ENCODE results near the gene MZT2B.
"Not testable (repeated sequence)": the region's sequence is repeated elsewhere in the genome, so short reads cannot be mapped to it uniquely, and the experiment has no call there.

Gene MZT2B

GRCh38 chr2:130203150-130203549 is 21.1 kb downstream of the MZT2B start:
- not testable (repeated sequence) for ATAC-seq, H3K9me3 Mint-ChIP-seq, H3K36me3 Mint-ChIP-seq, H3K27me3 Mint-ChIP-seq, H3K27ac Mint-ChIP-seq, H3K4me1 Mint-ChIP-seq, H3K4me3 Mint-ChIP-seq

DNA sequence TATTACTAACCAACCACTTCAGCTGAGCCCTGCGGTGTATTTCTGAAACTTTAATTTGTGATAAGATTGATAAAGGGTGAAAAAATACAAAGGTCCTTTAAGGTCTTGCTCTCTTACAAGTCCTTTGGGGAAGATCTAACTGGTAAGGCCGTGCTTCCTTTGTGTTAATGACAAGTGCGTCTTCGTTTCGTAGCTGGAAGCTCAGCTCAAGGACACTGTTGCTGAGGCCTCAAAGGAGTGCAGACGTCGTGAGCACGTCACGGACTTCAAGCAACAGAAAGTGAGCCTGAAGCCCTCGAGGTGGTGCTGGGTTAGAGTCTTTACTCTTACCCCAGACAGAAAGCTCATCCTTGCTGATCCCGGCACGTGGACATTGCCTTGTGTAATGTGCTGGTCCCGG is 25.0 kb downstream of the MZT2B start:
- not testable (repeated sequence) for H3K4me1 Mint-ChIP-seq, H3K27me3 Mint-ChIP-seq

GRCh38 chr2:130219147-130219546 is 37.1 kb downstream of the MZT2B start:
- not testable (repeated sequence) for H3K4me1 Mint-ChIP-seq, ATAC-seq

More for the DNA sequence above, 25.0 kb downstream of the MZT2B start:
- not testable (repeated sequence) for H3K9me3 Mint-ChIP-seq, ATAC-seq, H3K4me3 Mint-ChIP-seq, H3K36me3 Mint-ChIP-seq, H3K27ac Mint-ChIP-seq

DNA sequence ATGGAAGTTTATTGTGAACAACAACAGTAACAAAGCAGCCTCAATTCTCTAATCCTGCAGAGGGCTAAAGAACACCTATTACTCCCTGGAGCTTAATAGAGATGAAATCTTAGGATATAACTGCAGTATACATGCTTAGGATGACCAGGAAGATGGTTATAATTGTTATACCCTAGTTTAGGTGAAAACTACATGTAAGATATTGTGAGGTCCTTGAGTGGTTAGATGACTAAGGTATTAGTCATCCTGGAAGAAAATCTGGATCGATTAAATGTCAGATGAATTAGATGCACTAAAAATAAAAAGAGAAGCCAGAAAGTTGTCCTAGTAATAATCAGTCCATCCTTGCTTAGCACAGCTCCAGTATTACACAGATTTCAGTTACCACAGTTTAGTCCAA is 38.4 kb downstream of the MZT2B start:
- H3K4me3 Mint-ChIP-seq, H3K9me3 Mint-ChIP-seq, H3K4me1 Mint-ChIP-seq, H3K36me3 Mint-ChIP-seq, ATAC-seq, H3K27me3 Mint-ChIP-seq, H3K27ac Mint-ChIP-seq: not testable (repeated sequence)

More at GRCh38 chr2:130219147-130219546, 37.1 kb downstream of the MZT2B start:
- H3K9me3 Mint-ChIP-seq, H3K4me3 Mint-ChIP-seq, H3K36me3 Mint-ChIP-seq, H3K27me3 Mint-ChIP-seq, H3K27ac Mint-ChIP-seq: not testable (repeated sequence)

GRCh38 chr2:130222523-130222922 is 40.5 kb downstream of the MZT2B start:
- not testable (repeated sequence) for H3K4me3 Mint-ChIP-seq, H3K27ac Mint-ChIP-seq, H3K9me3 Mint-ChIP-seq, H3K27me3 Mint-ChIP-seq, H3K36me3 Mint-ChIP-seq, H3K4me1 Mint-ChIP-seq
- ATAC-seq, result peak; percentile 45

DNA sequence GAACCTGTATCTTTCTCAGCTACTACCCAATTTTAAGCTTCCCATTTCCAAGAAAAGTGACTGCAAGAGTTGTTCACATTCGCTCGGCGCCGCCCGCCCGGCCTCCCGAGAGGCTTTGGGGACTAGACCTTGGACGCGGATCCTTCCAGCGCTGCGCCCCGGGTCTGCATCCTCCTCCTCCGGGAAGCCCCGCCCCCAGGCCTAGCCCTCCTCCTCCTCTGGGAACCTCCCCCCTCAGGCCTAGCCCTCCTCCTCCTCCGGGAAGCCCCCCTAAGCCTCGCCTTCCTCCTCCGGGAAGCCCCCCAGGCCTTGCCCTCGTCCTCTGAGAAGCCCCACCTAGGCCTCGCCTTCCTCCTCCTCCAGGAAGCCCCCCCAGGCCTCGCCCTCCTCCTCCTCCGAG is 45.9 kb downstream of the MZT2B start:
- H3K27me3 Mint-ChIP-seq, result peaks cover 15% of the 10 kb centered on the region
- H3K4me1 Mint-ChIP-seq, H3K36me3 Mint-ChIP-seq, H3K9me3 Mint-ChIP-seq, H3K4me3 Mint-ChIP-seq, ATAC-seq, H3K27ac Mint-ChIP-seq: not testable (repeated sequence)

- peak; percentile 9 for ATAC-seq
- not testable (repeated sequence) for H3K36me3 Mint-ChIP-seq, H3K9me3 Mint-ChIP-seq, H3K27ac Mint-ChIP-seq, H3K4me1 Mint-ChIP-seq, H3K4me3 Mint-ChIP-seq
- H3K27me3 Mint-ChIP-seq, result peaks cover 15% of the 10 kb centered on the region
These were observed 46.6 kb downstream of the MZT2B start for GRCh38 chr2:130228467-130229160.

- ATAC-seq, result peak; percentile 81
- H3K27ac Mint-ChIP-seq, H3K9me3 Mint-ChIP-seq, H3K4me1 Mint-ChIP-seq, H3K36me3 Mint-ChIP-seq: not testable (repeated sequence)
- Mint-ChIP-seq H3K27me3 (peaks cover 15% of the 10 kb centered on the region), H3K4me3 (peak overlapping the region; percentile 59)
These were observed 47.1 kb downstream of the MZT2B start for GRCh38 chr2:130229161-130229510.

- not testable (repeated sequence) for ATAC-seq, H3K4me3 Mint-ChIP-seq, H3K36me3 Mint-ChIP-seq, H3K9me3 Mint-ChIP-seq, H3K27ac Mint-ChIP-seq, H3K4me1 Mint-ChIP-seq
- H3K27me3 Mint-ChIP-seq, result peaks cover 15% of the 10 kb centered on the region
These were observed 48.3 kb downstream of the MZT2B start for GRCh38 chr2:130230376-130230775.

DNA sequence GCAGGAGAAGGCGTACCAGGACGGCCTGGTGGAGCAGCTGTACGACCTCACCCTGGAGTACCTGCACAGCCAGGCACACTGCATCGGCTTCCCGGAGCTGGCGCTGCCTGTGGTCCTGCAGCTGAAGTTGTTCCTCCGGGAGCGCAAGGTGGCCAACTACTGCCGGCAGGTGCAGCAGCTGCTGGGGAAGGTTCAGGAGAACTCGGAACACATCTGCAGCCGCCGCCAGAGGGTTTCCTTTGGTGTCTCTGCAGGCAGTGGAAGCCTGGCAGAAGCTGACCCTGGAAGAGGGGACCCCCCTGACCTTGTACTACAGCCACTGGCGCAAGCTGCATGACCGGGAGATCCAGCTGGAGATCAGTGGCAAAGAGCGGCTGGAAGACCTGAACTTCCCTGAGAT is 48.8 kb downstream of the MZT2B start:
- H3K27ac Mint-ChIP-seq, H3K36me3 Mint-ChIP-seq, H3K9me3 Mint-ChIP-seq, ATAC-seq, H3K4me1 Mint-ChIP-seq, H3K4me3 Mint-ChIP-seq: not testable (repeated sequence)
- H3K27me3 Mint-ChIP-seq, result peaks cover 15% of the 10 kb centered on the region

- Mint-ChIP-seq H3K4me1 (no peaks in the 10 kb centered on the region), H3K9me3 (peaks cover 2% of the 10 kb centered on the region), H3K36me3 (peaks cover 5% of the 10 kb centered on the region), H3K27ac (no peak overlapping the region), H3K27me3 (peaks cover 15% of the 10 kb centered on the region), H3K4me3 (no peak overlapping the region)
- ATAC-seq, result no peak
These were observed 49.6 kb downstream of the MZT2B start for GRCh38 chr2:130231656-130232055.

GRCh38 chr2:130233066-130233465 is 51.0 kb downstream of the MZT2B start:
- H3K27ac Mint-ChIP-seq, ATAC-seq, H3K36me3 Mint-ChIP-seq, H3K4me1 Mint-ChIP-seq, H3K4me3 Mint-ChIP-seq, H3K9me3 Mint-ChIP-seq: not testable (repeated sequence)
- H3K27me3 Mint-ChIP-seq, result peaks cover 15% of the 10 kb centered on the region

GRCh38 chr2:130239581-130239980 is 57.5 kb downstream of the MZT2B start:
- not testable (repeated sequence) for H3K4me1 Mint-ChIP-seq, H3K27ac Mint-ChIP-seq, H3K36me3 Mint-ChIP-seq, H3K27me3 Mint-ChIP-seq, H3K4me3 Mint-ChIP-seq, H3K9me3 Mint-ChIP-seq
- ATAC-seq, result peak; percentile 31
